Chondrocyte (in vitro differentiated cells): ENCODE results near the gene SEPTIN12. TPM values are rescaled to one million over a fixed set of nuclear protein-coding genes. Genes with fewer than 3 reads are reported as not detected.
A peak's percentile ranks its signal among the peaks of the same experiment; 100 is the strongest.

ENCODE experiments used
- DNase-seq: peaks from one replicate; pipeline ENCODE4 v3.0.0; 2021; ENCODE audit warnings: mixed read lengths, low spot score
- H3K27ac Mint-ChIP-seq: one replicate; pipeline ENCODE4 v1.8.0; 2021; ENCODE audit warnings: mild to moderate bottlenecking, moderate library complexity, mixed read lengths; ENCODE audit not compliant: unreplicated experiment
- H3K27me3 Mint-ChIP-seq: 2 replicates; pipeline ENCODE4 v1.8.0; 2021; ENCODE audit warnings: low read depth, mixed read lengths
- H3K36me3 Mint-ChIP-seq: 2 replicates; pipeline ENCODE4 v1.8.0; 2021; ENCODE audit warnings: low read depth, mixed read lengths
- H3K4me1 Mint-ChIP-seq: 2 replicates; pipeline ENCODE4 v1.8.0; 2021; ENCODE audit warnings: low read depth, mild to moderate bottlenecking, mixed read lengths
- H3K4me3 Mint-ChIP-seq: one replicate; pipeline ENCODE4 v1.8.0; 2021; ENCODE audit warnings: mild to moderate bottlenecking, moderate library complexity, mixed read lengths; ENCODE audit not compliant: unreplicated experiment
- H3K9me3 Mint-ChIP-seq: 2 replicates; pipeline ENCODE4 v1.8.0; 2021; ENCODE audit warnings: low read depth, mixed read lengths
- total RNA-seq: library from RNA; stranded (reverse); gene quantifications from 3 replicates; pipeline ENCODE4 v1.2.1, GENCODE V29; 2021
- TF ChIP-seq, protein P1 (sequence below): fragments of 200-600 bp; sonication (generic); IDR thresholded peaks from 2 replicates; pipeline ENCODE4 v1.5.0; 2021; ENCODE audit warnings: antibody characterized with exemption, mild to moderate bottlenecking, moderate library complexity

Gene SEPTIN12
- total RNA-seq, 1 donor from 2014 or later: not detected

DNA sequence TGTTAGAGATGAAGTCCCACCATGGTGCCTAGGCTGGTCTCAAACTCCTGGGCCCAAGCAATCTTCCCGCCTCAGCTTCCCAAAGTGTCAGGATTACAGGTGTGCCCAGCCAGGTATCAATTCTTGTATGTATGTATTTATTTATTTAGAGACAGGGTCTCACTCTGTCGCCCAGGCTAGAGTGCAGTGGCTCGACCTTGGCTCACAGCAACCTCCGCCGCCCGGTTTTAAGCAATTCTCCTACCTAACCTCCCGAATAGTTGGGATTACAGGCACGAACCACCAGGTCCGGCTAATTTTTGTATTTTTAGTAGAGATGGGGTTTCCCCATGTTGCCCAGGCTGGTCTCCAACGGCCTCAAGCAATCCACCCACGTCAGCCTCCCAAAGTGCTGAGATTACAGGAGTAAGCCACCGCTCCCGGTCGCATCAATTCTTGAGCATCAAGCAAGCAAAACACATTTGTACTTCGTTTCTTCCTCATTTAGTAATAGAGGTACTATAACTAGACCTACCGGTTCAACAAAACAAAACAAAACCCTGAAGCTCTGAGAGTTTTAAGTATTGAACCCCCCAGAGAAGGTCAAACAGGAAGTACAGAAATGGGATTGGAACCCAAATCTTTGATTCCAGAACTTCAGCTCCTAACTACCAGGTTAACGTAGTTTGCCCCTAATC lies 20.1 kb downstream of the SEPTIN12 start:
- H3K36me3 Mint-ChIP-seq: peaks cover 2% of the 10 kb centered on the region
- no peaks in the 10 kb centered on the region for H3K9me3 Mint-ChIP-seq
- peak overlapping the region; percentile 82 for H3K4me3 Mint-ChIP-seq
- no peaks in the 10 kb centered on the region for H3K27me3 Mint-ChIP-seq
- TF ChIP-seq, protein P1, sequence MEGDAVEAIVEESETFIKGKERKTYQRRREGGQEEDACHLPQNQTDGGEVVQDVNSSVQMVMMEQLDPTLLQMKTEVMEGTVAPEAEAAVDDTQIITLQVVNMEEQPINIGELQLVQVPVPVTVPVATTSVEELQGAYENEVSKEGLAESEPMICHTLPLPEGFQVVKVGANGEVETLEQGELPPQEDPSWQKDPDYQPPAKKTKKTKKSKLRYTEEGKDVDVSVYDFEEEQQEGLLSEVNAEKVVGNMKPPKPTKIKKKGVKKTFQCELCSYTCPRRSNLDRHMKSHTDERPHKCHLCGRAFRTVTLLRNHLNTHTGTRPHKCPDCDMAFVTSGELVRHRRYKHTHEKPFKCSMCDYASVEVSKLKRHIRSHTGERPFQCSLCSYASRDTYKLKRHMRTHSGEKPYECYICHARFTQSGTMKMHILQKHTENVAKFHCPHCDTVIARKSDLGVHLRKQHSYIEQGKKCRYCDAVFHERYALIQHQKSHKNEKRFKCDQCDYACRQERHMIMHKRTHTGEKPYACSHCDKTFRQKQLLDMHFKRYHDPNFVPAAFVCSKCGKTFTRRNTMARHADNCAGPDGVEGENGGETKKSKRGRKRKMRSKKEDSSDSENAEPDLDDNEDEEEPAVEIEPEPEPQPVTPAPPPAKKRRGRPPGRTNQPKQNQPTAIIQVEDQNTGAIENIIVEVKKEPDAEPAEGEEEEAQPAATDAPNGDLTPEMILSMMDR: no peak
- no peak for DNase-seq
- H3K27ac Mint-ChIP-seq: peak overlapping the region; percentile 95
- H3K4me1 Mint-ChIP-seq: peaks cover 29% of the 10 kb centered on the region

DNA sequence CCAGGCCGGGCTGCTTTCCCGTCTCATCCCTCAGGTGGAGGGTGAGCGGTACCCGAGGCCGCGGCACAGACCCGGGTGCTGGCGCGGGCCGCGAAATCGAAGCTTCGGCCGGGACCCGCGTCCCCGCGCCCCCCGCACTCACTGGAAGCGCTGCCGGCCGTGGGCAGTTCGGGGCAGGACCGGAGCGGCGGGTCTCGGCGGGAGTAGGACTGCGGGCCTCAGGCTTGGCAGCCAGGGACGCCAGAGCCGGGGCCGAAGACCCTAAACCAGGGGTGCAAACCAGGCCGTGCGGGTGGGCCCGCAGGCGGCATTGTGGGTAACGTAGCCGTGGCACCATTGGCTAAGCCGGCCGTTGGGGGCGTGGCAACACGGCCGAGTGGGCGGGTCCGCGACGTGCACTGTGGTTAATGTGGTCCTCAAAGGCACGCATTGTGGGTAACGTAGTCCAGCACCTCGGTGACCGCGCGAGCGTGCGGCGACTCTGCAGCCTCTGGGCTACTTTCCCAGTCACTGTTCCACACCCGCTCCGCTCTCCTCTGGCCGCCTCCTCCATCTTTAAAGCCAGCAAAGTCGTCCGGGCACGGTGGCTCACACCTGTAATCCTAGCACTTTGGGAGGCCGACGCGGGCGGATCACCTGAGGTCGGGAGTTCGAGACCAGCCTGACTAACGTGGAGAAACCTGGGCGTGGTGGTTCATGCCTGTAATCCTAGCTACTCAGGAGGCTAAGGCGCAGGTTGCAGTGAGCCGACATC lies 21.1 kb downstream of the SEPTIN12 start, which contains the start of gene ZNF500:
TSS of gene ZNF500 (minus strand) at position 288 of the 754 bp plus-strand sequence. CDS start 1,184 bp downstream, outside the sequence.
- Mint-ChIP-seq H3K36me3 (peaks cover 4% of the 10 kb centered on the region), H3K9me3 (no peaks in the 10 kb centered on the region), H3K27ac (peak within 1 kb of the TSS; percentile 96), H3K4me1 (peaks cover 29% of the 10 kb centered on the region), H3K27me3 (no peaks in the 10 kb centered on the region), H3K4me3 (peak within 1 kb of the TSS; percentile 82)
- DNase-seq: peak; percentile 98
- TF ChIP-seq, protein P1: no peak

DNA sequence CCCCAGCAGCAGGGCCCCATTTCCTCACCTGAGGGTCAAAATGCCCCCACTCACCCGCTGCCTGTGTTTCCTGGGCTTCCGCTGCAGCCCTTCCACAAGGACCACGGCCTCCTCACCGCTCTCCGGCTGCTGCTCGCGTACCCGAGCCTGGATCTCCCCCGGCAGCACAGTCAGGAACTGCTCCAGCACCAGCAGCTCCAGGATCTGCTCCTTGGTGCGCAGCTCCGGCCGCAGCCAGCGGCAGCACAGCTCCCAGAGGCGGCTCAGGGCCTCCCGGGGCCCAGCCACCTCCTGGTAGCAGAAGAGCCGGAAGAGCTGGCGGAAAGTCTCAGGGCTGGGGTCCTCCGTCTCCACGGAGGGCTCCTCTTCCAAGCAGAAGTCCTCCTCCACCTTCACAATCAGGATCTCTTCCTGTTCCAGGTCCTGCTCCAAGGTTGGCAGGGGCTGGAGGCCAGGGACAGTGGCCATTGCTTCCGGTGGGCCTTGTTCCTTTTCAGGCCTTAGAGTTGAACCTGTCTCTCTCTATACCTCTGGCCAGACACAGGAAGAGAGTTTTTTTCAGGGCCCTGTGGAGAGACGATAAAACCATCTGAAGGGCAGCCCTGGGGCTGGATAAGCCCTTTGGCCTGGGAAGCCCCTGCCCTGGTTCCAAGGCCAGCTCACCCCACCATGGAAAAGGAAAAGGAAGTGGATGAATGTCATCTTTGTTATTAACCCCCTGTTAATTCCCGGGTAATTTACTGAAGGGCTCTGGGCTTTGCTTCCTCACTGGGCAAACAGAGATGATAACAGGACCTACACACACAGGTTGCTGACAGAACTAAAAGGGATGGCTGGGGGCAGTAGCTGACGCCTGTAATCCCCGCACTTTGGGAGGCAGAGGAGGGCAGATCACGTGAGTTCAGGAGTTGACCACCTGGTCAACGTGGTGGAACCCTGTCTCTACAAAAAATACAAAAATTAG lies 22.4 kb downstream of the SEPTIN12 start:
- H3K36me3 Mint-ChIP-seq: peaks cover 7% of the 10 kb centered on the region
- DNase-seq: no peak
- H3K9me3 Mint-ChIP-seq: no peaks in the 10 kb centered on the region
- peaks cover 29% of the 10 kb centered on the region for H3K4me1 Mint-ChIP-seq
- H3K27me3 Mint-ChIP-seq: no peaks in the 10 kb centered on the region
- TF ChIP-seq, protein P1: no peak
- H3K27ac Mint-ChIP-seq: peak overlapping the region; percentile 85
- H3K4me3 Mint-ChIP-seq: peak overlapping the region; percentile 82

DNA sequence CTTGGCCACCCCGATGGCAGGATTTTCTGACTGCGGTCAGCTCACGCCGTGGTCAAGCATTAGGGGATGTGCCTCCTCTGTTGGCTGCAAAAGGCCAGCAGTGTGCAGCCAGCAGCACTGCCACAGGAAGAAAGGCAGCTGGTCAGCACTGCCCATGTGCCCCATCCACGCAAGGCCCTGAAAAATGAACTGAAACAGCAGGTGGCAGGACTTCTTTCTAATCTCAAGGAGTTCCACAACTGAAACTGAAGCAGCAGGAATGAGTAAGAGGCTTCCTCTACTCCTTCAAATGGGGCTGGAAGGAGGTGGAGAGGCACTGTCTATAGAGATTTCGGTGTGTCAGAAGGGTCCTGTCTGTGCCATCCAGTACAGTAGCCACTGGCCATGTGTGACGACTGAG lies 24.4 kb downstream of the SEPTIN12 start:
- Mint-ChIP-seq H3K4me3 (no peak overlapping the region), H3K27me3 (no peaks in the 10 kb centered on the region), H3K36me3 (peaks cover 16% of the 10 kb centered on the region), H3K27ac (no peak overlapping the region), H3K4me1 (peaks cover 22% of the 10 kb centered on the region), H3K9me3 (no peaks in the 10 kb centered on the region)
- TF ChIP-seq, protein P1: no peak
- no peak for DNase-seq

DNA sequence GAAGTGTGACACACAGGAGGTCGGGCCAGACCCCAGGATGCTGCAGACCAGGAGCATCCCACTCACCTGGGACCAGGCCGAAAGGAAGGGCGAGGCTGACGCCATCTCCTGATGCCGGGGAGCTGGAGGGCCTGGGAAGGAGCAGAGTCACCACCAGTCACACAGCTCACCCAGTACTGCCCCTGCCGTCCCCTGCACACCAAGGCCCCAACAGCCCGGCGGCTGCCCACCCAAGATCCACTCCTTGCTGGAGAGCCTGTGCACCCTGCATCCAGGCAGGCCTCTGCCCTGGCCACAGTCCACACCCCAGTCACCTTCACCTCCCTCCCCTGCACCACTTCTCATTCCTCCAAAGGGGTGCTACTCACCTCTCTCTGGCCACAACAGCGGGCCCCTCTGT lies 25.9 kb downstream of the SEPTIN12 start:
- Mint-ChIP-seq H3K27me3 (no peaks in the 10 kb centered on the region), H3K36me3 (peaks cover 22% of the 10 kb centered on the region), H3K27ac (no peak overlapping the region), H3K4me3 (no peak overlapping the region), H3K4me1 (peaks cover 10% of the 10 kb centered on the region), H3K9me3 (no peaks in the 10 kb centered on the region)
- no peak for DNase-seq
- TF ChIP-seq, protein P1: no peak
